Trophoblast cell (in vitro differentiated cells and primary cell): ENCODE measurements around the gene PNLIPRP3.

Source experiments
- DNase-seq, 2 donors: peaks; one replicate each; pipeline ENCODE4 v3.0.0-alpha.2; 2016
- H2AFZ ChIP-seq: 2 replicates; pipeline ENCODE4 v1.6.1; 2013; ENCODE audit warnings: low read length, moderate library complexity, mild to moderate bottlenecking; ENCODE audit not compliant: insufficient read depth, poor library complexity
- H2AK5ac ChIP-seq: 2 replicates; pipeline ENCODE4 v1.6.1; 2013; ENCODE audit warnings: mild to moderate bottlenecking, low read length
- H2BK120ac ChIP-seq: 2 replicates; pipeline ENCODE4 v1.6.1; 2013; ENCODE audit warnings: low read length, mild to moderate bottlenecking, moderate library complexity; ENCODE audit not compliant: insufficient read depth, poor library complexity
- H2BK12ac ChIP-seq: 2 replicates; pipeline ENCODE4 v1.6.1; 2013; ENCODE audit warnings: mild to moderate bottlenecking, low read length, moderate library complexity
- H2BK5ac ChIP-seq: 2 replicates; pipeline ENCODE4 v1.6.1; 2013; ENCODE audit warnings: low read length, low read depth, moderate library complexity, mild to moderate bottlenecking; ENCODE audit not compliant: poor library complexity
- H3K14ac ChIP-seq: 2 replicates; pipeline ENCODE4 v1.6.1; 2013; ENCODE audit warnings: mild to moderate bottlenecking, low read length
- H3K18ac ChIP-seq: 2 replicates; pipeline ENCODE4 v1.6.1; 2013; ENCODE audit warnings: mild to moderate bottlenecking, low read length
- H3K23ac ChIP-seq: 2 replicates; pipeline ENCODE4 v1.6.1; 2013; ENCODE audit warnings: low read length
- H3K27ac ChIP-seq: 2 replicates; pipeline ENCODE4 v1.5.1; 2013; ENCODE audit warnings: low read depth, mild to moderate bottlenecking, inconsistent platforms, low read length, moderate library complexity
- H3K27me3 ChIP-seq: 2 replicates; pipeline ENCODE4 v1.6.1; 2013; ENCODE audit warnings: inconsistent platforms, mild to moderate bottlenecking, low read length, moderate library complexity; ENCODE audit not compliant: insufficient read depth
- H3K36me3 ChIP-seq, 2 experiments: 1 replicate in 1 of 2; 2 replicates in 1 of 2; pipeline ENCODE4 v1.6.1; 2013; ENCODE audit warnings: low read length in 2 of 2, mild to moderate bottlenecking in 2 of 2, moderate library complexity in 1 of 2; ENCODE audit not compliant: insufficient read depth in 2 of 2, control insufficient read depth in 1 of 2
- H3K4ac ChIP-seq: 2 replicates; pipeline ENCODE4 v1.6.1; 2013; ENCODE audit warnings: low read depth, mild to moderate bottlenecking, low read length, moderate library complexity
- H3K4me1 ChIP-seq, 2 experiments: 1 replicate in 1 of 2; 2 replicates in 1 of 2; pipeline ENCODE4 v1.6.1; 2013; ENCODE audit warnings: low read length in 2 of 2, mild to moderate bottlenecking in 2 of 2, moderate library complexity in 1 of 2; ENCODE audit not compliant: insufficient read depth in 2 of 2, control insufficient read depth in 1 of 2
- H3K4me2 ChIP-seq: 2 replicates; pipeline ENCODE4 v1.6.1; 2013; ENCODE audit warnings: inconsistent platforms, mild to moderate bottlenecking, low read length, moderate library complexity
- H3K4me3 ChIP-seq: 2 replicates; pipeline ENCODE4 v1.5.1; 2013; ENCODE audit warnings: mild to moderate bottlenecking, low read depth, low read length, inconsistent platforms
- H3K79me1 ChIP-seq: one replicate; pipeline ENCODE4 v1.6.1; 2013; ENCODE audit warnings: low read length
- H3K79me2 ChIP-seq: 2 replicates; pipeline ENCODE4 v1.6.1; 2013; ENCODE audit warnings: low read length, mild to moderate bottlenecking; ENCODE audit not compliant: control insufficient read depth, insufficient read depth, poor library complexity
- H3K9ac ChIP-seq: 2 replicates; pipeline ENCODE4 v1.6.1; 2013; ENCODE audit warnings: mild to moderate bottlenecking, low read length
- H3K9me3 ChIP-seq: 2 replicates; pipeline ENCODE4 v1.6.1; 2013; ENCODE audit warnings: low read depth, mild to moderate bottlenecking, control low read depth, inconsistent platforms, low read length; ENCODE audit not compliant: insufficient read depth
- H4K12ac ChIP-seq: 2 replicates; pipeline ENCODE4 v1.6.1; 2013; ENCODE audit warnings: low read depth, mild to moderate bottlenecking, low read length, moderate library complexity
- H4K8ac ChIP-seq: 2 replicates; pipeline ENCODE4 v1.6.1; 2013; ENCODE audit warnings: low read depth, mild to moderate bottlenecking, low read length, moderate library complexity
- H4K91ac ChIP-seq: one replicate; pipeline ENCODE4 v1.6.1; 2013; ENCODE audit warnings: low read depth, mild to moderate bottlenecking, low read length, moderate library complexity
- WGBS: extraction: QIAGEN DNeasy Blood & Tissue Kit; methylation state at CpG from one replicate; pipeline ENCODE4 v1.1.7; 2013; ENCODE audit warnings: missing lambda C conversion rate; ENCODE audit not compliant: insufficient read length, insufficient coverage; ENCODE audit errors: extremely low coverage; 5-methylcytosine and 5-hydroxymethylcytosine counted together

PNLIPRP3 gene

GRCh38 chr10:116504786-116505185, 77.1 kb downstream of the PNLIPRP3 start:
- Histone ChIP-seq H3K14ac (no peak overlapping the region), H2BK5ac (no peak overlapping the region), H2BK12ac (no peak overlapping the region), H3K4ac (no peak overlapping the region), H3K4me2 (no peak overlapping the region), H2BK120ac (no peak overlapping the region), H2AK5ac (no peak overlapping the region), H3K9ac (no peak overlapping the region), H3K27me3 (no peaks in the 10 kb centered on the region), H3K27ac (no peak overlapping the region), H3K23ac (no peak overlapping the region), H4K8ac (no peak overlapping the region), H3K36me3 (no peaks in the 10 kb centered on the region), H4K12ac (no peak overlapping the region), H3K4me1 (no peaks in the 10 kb centered on the region), H3K79me1 (no peaks in the 10 kb centered on the region), H3K4me3 (no peak overlapping the region), H3K18ac (no peak overlapping the region), H2AFZ (no peak overlapping the region), H3K79me2 (no peaks in the 10 kb centered on the region), H3K9me3 (no peaks in the 10 kb centered on the region), H4K91ac (no peak overlapping the region)
- no peak for DNase-seq
- no CpG with 5 or more reads among the region's 8 CpGs for WGBS

- Histone ChIP-seq H3K36me3 (no peaks in the 10 kb centered on the region), H3K4me2 (no peak overlapping the region)
- WGBS = no CpG with 5 or more reads among the region's 3 CpGs
Measured at GRCh38 chr10:116510565-116510964, 82.9 kb downstream of the PNLIPRP3 start.

DNA sequence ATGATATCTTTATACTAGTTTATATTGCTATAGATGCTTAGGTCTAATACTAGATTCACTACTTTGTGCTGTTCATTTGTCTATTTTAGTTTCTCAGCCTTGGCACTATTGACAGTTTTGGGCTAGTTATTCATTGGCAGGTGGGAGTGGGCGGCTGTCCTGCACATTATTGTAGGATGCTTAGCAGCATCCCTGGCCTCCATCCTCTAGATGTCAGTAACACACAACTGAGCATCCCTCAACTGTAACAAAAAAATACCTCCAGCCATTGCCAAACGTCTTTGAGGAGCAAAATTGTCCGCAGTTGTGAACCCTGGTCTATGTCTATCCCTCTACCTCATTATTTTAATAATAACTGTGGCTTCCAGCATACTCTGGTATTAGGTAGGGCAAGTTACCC, 83.7 kb downstream of the PNLIPRP3 start:
- Histone ChIP-seq H3K4me1 (no peaks in the 10 kb centered on the region), H3K27ac (no peak overlapping the region), H3K9ac (no peak overlapping the region), H3K4ac (no peak overlapping the region), H4K12ac (no peak overlapping the region), H3K23ac (no peak overlapping the region), H3K9me3 (no peaks in the 10 kb centered on the region), H4K91ac (no peak overlapping the region), H3K4me3 (no peak overlapping the region), H2AK5ac (no peak overlapping the region), H2BK12ac (no peak overlapping the region), H3K79me2 (no peaks in the 10 kb centered on the region), H3K14ac (no peak overlapping the region), H3K27me3 (no peaks in the 10 kb centered on the region), H3K18ac (no peak overlapping the region), H2BK120ac (no peak overlapping the region), H2AFZ (no peak overlapping the region), H2BK5ac (no peak overlapping the region), H3K36me3 (no peaks in the 10 kb centered on the region), H4K8ac (no peak overlapping the region), H3K79me1 (no peaks in the 10 kb centered on the region), H3K4me2 (no peak overlapping the region)
- WGBS = no CpG with 5 or more reads among the region's 3 CpGs
- no peak for DNase-seq

More at GRCh38 chr10:116510565-116510964, 82.9 kb downstream of the PNLIPRP3 start:
- H2BK12ac ChIP-seq = no peak overlapping the region
- no peaks in the 10 kb centered on the region for H3K79me1 ChIP-seq
- no peak overlapping the region for H2BK120ac ChIP-seq
- no peaks in the 10 kb centered on the region for H3K9me3 ChIP-seq
- H3K4me1 ChIP-seq = no peaks in the 10 kb centered on the region
- no peak overlapping the region for H4K91ac ChIP-seq
- H3K14ac ChIP-seq = no peak overlapping the region
- DNase-seq = no peak
- H2BK5ac ChIP-seq = no peak overlapping the region
- H3K9ac ChIP-seq = no peak overlapping the region
- no peak overlapping the region for H4K12ac ChIP-seq
- H4K8ac ChIP-seq = no peak overlapping the region
- H2AFZ ChIP-seq = no peak overlapping the region
- no peak overlapping the region for H3K4ac ChIP-seq
- no peak overlapping the region for H3K18ac ChIP-seq
- no peak overlapping the region for H3K27ac ChIP-seq
- no peak overlapping the region for H3K4me3 ChIP-seq
- H3K23ac ChIP-seq = no peak overlapping the region
- no peak overlapping the region for H2AK5ac ChIP-seq
- H3K27me3 ChIP-seq = no peaks in the 10 kb centered on the region
- H3K79me2 ChIP-seq = no peaks in the 10 kb centered on the region

GRCh38 chr10:116521424-116522290, 94.0 kb downstream of the PNLIPRP3 start:
- no CpG with 5 or more reads among the region's 10 CpGs for WGBS
- no peak overlapping the region for H4K8ac ChIP-seq
- no peak overlapping the region for H3K18ac ChIP-seq
- no peak overlapping the region for H2AK5ac ChIP-seq
- H3K14ac ChIP-seq = no peak overlapping the region
- no peak overlapping the region for H2BK120ac ChIP-seq
- H2BK5ac ChIP-seq = no peak overlapping the region
- no peak overlapping the region for H2AFZ ChIP-seq
- H3K4me1 ChIP-seq = no peaks in the 10 kb centered on the region
- DNase-seq = peak; percentile 21 to 70
- H4K12ac ChIP-seq = no peak overlapping the region
- no peaks in the 10 kb centered on the region for H3K36me3 ChIP-seq
- H3K4me2 ChIP-seq = no peak overlapping the region
- peak overlapping the region; percentile 72 for H3K9ac ChIP-seq
- H3K27ac ChIP-seq = no peak overlapping the region
- H3K23ac ChIP-seq = no peak overlapping the region
- H3K9me3 ChIP-seq = no peaks in the 10 kb centered on the region
- H3K27me3 ChIP-seq = no peaks in the 10 kb centered on the region
- no peak overlapping the region for H3K4me3 ChIP-seq
- no peaks in the 10 kb centered on the region for H3K79me2 ChIP-seq
- no peak overlapping the region for H4K91ac ChIP-seq
- no peak overlapping the region for H2BK12ac ChIP-seq
- H3K4ac ChIP-seq = no peak overlapping the region
- no peaks in the 10 kb centered on the region for H3K79me1 ChIP-seq
